HG02798 (cell line): ENCODE measurements around the gene DOCK4.
A peak's percentile ranks its signal among the peaks of the same experiment; 100 is the strongest.
"Not testable (repeated sequence)": the region's sequence is repeated elsewhere in the genome, so short reads cannot be mapped to it uniquely, and the experiment has no call there.

Experiments used
- ATAC-seq: cut with Tn5 transposase; IDR thresholded peaks from one replicate; pipeline ENCODE4 v1.9.1; 2021; ENCODE audit warnings: mild to moderate bottlenecking; ENCODE audit not compliant: unreplicated experiment, poor library complexity

DOCK4 gene

DNA sequence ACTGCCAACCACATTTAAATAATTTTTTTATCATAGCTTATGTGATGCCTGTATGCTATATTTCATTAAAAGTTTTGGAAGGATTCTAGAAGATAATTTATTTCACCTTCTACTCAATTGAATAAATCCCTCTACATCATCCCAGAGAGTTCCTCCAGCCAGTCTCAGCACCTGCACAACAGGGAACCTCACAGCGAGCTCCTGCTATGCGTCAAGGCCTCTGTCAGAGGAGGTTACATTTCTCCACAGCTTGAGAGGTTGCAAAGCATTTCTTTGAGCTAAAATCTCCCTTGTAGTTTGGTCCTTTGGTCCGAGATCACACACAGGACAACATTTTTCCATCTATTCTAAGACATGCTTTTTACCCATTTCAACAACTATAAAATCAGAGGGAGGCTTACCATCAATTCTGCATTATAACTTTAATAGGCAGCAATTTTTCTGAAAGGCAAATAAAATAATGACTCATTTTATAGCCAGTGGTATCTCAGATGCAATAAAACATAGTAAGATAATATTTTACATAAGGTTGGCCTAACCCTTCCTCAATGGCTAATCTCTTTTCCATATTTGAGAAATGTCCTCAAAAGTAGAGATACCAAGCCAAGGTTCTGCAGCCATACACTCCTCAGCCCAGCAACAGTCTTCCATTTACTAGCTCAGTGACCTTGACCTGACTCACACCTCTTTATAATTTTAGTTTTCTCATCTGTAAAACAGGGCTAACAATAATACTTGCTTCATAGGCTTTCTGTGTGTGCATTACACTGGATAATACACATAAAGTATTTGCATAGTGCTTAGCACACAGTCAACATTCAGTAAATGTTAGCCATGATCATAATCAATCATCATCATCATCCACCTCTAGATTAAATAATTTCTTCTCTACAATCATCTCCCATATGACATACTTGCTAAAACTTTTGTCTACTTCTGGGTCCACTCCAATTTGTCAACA lies 68.8 kb downstream of the DOCK4 start:
- no peak for ATAC-seq

GRCh38 chr7:112136271-112137008 lies 69.8 kb downstream of the DOCK4 start:
- ATAC-seq, result no peak

DNA sequence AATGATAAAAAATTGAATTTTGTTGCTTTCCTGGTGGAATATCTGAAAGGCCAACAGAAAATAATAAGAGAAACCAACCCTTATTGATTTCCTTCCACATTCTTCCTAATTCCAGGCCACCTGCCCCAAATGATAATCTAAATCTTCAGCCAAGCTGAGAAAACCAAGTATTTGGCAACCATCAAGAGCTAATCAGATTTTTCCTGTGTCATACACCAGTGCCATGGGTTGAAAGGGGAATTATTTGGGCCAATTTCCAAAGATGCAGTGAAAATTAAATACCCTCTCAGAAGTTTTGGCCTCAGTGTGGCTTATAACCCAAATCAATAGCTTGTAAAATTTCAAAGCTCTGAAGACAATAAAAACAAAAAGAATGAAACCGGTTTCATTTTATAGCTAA lies 70.4 kb downstream of the DOCK4 start:
- no peak for ATAC-seq

- no peak for ATAC-seq
Measured at GRCh38 chr7:112134039-112134438, 72.2 kb downstream of the DOCK4 start.

- ATAC-seq, result no peak
Measured at GRCh38 chr7:112133328-112133727, 72.9 kb downstream of the DOCK4 start.

GRCh38 chr7:112132051-112132694 lies 74.0 kb downstream of the DOCK4 start:
- no peak for ATAC-seq

- ATAC-seq, result no peak
Measured at GRCh38 chr7:112130729-112131410, 75.3 kb downstream of the DOCK4 start.

- ATAC-seq, result no peak
Measured at GRCh38 chr7:112129655-112130323, 76.4 kb downstream of the DOCK4 start.

- ATAC-seq, result not testable (repeated sequence)
Measured at GRCh38 chr7:112128461-112129425, 77.5 kb downstream of the DOCK4 start.

- not testable (repeated sequence) for ATAC-seq
Measured at GRCh38 chr7:112128041-112128440, 78.2 kb downstream of the DOCK4 start.

- ATAC-seq, result no peak
Measured at GRCh38 chr7:112125250-112125649, 80.9 kb downstream of the DOCK4 start.

DNA sequence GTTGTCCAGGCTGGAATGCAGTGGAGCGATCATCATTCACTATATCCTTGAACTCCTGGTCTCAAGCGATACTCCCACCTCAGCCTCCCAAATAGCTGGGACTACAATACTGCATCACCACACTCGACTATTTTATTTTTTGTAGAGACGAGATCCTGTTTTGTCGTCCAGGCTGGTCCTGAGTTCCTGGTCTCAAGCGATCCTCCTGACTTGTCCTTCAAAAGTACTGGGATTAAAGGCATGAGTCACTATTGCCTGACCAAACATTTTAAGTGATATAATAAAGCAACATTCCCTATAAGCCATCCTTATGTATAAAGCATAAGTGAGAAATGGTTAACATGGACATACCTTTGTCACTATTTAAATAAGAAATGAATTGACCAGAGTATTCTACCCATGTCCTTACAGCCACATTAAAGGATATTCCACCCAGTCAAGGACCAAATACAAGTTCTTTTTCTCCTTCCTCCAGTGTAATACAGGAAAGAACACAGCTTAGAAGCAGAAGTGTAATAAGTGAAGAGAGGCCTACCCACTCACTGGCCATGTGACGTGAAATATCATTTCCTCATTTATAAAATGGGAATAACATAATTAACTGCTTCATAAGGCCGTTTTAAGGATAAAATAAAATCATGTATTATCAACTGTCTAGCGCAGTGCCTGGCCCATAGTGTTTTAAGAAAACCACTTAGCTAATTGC lies 82.0 kb downstream of the DOCK4 start:
- no peak for ATAC-seq

DNA sequence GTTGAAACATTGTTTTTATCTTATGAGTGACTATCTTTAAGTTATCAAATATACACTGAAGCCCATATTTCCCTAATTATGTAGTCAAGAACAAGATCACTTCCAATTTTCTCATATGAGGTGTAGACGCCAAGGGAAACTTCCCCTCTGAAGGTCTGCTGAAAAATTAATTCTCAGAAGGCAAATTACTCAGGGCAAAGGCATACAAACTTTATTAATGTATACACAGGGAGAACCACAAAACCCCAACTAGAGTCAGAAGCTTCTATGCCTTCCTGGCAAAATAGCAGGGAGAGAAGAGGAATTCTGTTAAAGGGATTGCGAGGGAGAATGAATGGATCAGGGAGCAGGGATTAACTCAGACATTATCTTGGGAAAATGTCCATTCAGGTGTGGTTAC lies 83.4 kb downstream of the DOCK4 start:
- ATAC-seq, result no peak

GRCh38 chr7:112122144-112122543 lies 84.1 kb downstream of the DOCK4 start:
- no peak for ATAC-seq

DNA sequence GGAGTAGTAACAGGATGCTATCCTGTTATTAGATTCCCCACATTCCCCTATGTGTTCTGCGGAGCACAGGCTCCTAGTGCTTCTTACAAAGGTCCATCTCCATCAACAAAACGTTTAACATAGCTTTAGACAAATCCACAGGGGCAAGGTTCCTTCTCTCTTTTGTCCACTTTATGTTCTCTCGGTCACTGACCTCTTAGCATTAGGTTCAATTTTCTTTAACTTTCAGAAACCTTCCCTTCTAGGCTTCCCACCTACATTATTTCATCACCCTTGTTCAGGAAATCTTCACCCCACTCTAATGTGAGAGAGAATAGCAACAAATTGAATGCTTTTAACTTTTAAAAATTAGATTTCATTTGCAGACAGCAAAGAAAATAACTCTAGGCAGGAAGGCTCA lies 84.9 kb downstream of the DOCK4 start:
- ATAC-seq, result no peak

GRCh38 chr7:112120696-112121217 lies 85.4 kb downstream of the DOCK4 start:
- peak; percentile 53 for ATAC-seq

- no peak for ATAC-seq
Measured at GRCh38 chr7:112118581-112119566, 87.3 kb downstream of the DOCK4 start.
